HG03439 (cell line): ENCODE results near the gene SLC34A3.

ENCODE experiments used
- ATAC-seq: cut with Tn5 transposase; IDR thresholded peaks from one replicate; pipeline ENCODE4 v1.9.1; 2021; ENCODE audit warnings: mild to moderate bottlenecking, moderate library complexity; ENCODE audit not compliant: unreplicated experiment

The SLC34A3 gene

GRCh38 chr9:137217276-137218211, 13.2 kb upstream of the SLC34A3 start:
- no peak for ATAC-seq

GRCh38 chr9:137218212-137218753, 12.4 kb upstream of the SLC34A3 start:
- no peak for ATAC-seq

DNA sequence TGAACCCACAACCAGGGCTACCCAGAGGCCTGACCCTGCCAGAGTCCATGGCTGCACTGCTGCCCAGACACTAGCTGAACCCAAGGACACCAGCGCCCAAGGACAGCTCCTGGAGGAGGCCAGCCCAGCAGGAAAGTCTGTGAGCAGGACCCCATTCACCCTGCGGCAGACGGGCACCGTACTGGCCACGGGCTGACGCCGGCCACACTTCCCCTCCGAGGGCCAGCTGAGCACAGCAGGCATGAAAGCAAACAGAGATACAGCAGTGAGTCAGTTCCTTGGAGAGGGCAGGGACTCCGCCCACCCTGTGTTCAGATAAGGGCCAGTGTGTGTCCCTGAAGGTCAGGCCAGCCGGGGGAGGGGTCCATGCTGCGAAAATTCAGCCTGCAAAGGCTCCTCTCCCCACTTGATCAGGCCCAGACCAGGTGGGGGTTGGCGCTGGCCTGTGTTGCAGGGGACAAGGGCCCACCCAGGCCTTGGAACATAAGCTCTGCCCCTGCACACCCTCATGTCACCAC, 11.9 kb upstream of the SLC34A3 start:
- no peak for ATAC-seq

DNA sequence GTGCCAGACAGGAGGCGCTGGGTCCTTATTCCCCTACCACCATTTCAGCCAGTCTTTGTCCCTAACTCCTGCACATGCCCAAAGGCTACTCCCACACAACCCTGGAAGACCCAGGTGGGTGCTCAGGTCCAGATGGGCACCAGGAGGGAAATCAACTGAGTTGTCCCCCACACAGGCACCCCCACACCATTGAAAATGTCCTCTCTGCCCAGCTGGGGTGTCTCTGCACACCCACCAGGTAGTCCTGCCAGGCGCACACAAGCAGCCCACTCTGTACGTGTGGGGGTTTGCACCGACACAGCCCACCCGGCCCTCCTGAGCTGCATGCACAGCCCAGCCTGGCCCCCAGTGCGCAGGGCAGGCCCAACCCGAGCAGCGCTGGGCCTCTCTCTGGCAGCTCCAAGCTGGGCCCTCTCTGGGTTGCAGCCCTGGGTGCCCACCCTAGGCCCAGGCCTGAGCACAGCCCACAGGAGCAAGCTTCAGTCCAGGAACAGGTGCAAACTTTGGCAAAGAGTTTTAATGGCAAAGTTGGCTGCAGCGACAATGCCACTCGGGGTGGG, 10.9 kb upstream of the SLC34A3 start:
- ATAC-seq = no peak

DNA sequence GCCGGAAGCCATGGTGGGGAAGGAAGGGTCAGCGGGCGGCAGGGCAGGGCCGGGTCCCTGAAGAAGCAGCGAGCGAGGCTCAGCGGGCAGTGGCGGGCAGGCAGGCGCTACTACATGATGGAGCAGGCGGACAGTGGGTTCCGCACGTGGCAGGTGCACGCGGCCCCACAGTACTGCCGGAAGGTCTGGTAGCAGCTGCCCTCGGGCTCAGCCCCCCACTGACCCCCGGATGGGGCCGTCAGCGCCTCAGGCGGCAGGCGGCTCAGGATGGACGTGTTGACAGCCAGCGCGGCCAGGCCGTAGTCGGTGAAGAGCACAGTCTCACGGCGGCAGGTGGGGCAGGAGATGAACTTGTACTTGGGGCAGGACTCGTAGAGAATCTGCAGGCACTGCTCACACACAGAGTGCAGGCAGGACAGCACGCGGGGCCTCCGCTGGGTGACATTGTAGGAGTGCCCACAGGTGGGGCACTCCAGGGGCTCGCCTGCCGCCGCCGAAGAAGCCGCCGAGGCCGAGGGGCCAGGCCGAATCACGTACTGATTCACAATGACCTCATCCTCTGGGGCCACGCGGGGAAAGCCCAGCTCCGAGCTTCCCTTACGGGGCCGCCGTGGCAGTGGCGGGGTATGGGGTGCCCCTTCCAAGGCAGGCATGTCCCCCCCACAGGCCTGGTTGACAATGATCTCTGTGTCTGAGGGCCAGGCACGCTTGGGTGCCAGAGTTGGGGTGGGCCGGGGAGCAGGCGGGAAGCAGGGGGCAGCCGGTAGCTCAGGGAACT, 10.2 kb upstream of the SLC34A3 start:
- no peak for ATAC-seq

DNA sequence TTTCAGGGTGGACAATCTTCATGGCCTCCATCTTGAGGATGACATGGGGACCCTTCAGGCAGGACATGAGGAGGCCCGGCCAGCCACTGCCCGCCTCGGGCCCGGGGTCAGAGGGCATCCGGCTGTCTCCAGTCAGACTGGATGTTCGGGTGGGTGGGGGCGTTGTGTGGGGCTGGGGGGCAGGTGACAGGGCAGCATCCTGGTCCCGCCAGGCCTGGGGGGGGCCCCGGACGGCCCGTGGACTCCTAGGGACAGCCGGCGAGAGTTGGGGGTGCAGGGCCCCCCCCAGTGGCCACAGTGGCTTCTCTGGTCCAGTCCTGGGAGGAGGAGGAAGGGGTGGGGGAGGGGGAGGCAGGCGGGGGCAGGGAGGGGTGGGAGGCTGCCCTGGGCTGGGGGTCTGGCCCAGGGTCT, 9.6 kb upstream of the SLC34A3 start:
- ATAC-seq = no peak

DNA sequence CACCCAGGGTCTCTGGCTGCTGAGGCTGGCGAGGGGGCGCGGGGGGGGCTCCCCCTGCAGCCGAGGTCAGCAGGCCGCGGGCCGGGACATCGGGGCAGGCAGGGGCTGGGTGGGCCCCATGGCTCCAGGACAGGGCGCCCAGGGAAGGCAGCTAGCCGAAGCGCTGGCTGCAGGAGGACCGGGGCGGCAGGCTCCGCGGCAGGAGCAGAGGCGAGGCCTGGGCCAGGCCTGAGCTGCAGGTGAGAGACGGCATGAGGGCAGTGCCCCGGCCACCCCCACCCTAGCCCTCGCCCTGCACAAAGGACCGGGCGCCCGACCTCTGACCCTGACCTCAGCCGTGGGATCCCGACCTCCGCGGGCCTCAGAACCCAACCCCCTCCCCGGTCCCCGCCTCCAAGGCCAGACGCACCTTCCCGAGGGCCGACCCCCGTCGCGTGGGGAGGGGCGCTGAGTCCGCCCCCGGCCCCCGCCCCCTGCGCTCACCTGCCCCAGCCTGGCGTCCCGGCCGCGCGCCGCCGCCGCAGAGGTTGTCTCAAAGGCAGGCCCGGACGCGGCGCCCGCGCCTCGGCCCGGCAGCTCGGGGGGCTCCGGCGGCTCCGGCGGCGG, 9.1 kb upstream of the SLC34A3 start:
- no peak for ATAC-seq

DNA sequence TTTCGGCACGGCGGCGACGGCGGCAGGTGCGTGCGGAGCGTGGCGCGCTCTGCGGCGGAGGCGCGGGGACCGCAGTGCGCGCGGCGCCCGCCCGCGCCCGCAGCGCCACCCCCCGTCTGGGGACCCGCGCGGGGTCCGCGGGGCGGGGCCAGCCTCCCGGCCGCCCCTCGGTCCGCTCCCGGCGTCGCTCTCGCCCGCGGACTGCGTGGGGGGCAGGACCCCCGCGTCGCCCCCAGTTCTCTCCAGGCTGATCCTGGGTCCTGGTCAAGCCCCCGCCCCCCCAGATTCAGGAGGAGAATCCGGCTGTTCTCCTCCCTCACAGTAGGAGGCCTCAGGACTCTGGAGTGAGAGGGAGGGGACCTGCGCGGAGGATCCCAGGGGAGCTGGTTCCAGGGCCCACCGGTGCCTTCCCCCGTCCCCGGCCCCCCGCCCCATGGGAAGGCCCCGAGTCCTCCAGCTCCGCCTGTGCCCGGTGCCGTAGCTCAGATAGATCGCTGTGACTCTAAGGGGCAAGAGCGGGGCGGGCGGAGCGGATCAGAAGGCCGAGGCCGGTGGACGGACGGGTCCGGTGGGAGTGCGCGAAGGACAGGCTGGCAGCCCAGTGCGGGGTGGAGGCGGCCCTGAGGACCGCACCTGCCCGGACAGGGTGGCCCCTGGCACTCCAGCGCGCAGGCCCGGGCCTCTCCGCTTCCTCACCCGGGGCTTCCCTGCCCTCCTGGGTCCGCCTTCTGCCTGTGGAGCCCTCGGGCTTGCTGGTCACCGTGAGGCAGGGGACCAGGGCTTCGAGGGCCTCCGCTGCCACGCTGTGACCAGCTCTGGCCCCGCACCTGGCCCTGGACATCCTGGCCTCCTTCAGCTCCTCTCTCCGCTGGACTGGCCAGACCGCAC, 8.3 kb upstream of the SLC34A3 start, which contains the start of gene RNF208:
Gene RNF208 (minus strand): TSS at position 51 of the 888 bp plus-strand sequence. CDS start 1,028 bp downstream, outside the sequence.
- peak; percentile 11 for ATAC-seq

GRCh38 chr9:137223078-137223970, 7.4 kb upstream of the SLC34A3 start:
- peak; percentile 76 for ATAC-seq

DNA sequence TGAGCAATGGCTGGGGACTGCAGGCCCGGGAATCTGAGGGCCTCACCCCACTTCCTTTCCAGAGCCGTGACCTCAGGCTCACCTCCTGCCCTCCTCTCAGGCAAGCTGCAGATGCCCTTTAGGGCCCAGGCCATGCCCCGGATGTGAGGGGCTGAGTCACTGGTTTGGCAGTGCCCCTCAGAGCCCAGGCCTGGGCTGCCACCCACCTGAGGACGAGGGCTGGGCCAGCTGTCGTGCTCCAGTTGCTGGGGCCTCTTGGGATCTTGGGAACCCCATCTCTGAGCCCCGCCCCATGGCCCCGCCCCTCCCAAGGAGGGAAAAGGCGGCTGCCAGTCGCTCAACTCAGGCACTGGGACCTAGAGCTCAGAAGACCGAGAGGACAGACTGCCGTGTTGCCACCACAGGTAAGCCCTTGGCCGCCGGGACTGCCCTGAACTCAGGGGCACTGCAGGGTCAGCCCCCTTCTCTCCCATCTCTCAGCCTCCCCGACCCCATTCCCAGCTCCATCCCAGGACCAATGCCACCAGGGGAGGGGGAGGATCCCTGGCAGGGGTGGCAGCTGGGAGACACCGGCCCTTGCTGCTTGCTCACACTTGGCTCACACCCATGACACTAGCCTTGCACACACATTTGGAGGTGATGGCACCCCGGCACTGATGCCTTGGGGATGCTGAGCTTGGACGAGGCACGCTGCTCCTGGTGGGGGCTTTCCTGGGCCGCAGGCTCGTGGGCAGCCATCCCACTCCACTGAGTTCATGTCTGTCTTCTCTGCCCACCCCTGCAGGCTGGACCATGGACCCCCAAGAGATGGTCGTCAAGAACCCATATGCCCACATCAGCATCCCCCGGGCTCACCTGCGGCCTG, 5.6 kb upstream of the SLC34A3 start, which contains the start of gene CYSRT1:
Gene CYSRT1 (plus strand): TSS at position 345 of the 865 bp plus-strand sequence. CDS start 448 bp downstream, at position 793.
- no peak for ATAC-seq

- ATAC-seq = no peak
Measured at GRCh38 chr9:137225699-137226331, 4.9 kb upstream of the SLC34A3 start.

GRCh38 chr9:137226338-137227053, 4.2 kb upstream of the SLC34A3 start:
- ATAC-seq = no peak

GRCh38 chr9:137227054-137227852, 3.4 kb upstream of the SLC34A3 start, which contains the start of gene RNF224:
RNF224 (plus strand) TSS chr9:137227502; CDS start chr9:137228336, 834 bp downstream.
- no peak for ATAC-seq

DNA sequence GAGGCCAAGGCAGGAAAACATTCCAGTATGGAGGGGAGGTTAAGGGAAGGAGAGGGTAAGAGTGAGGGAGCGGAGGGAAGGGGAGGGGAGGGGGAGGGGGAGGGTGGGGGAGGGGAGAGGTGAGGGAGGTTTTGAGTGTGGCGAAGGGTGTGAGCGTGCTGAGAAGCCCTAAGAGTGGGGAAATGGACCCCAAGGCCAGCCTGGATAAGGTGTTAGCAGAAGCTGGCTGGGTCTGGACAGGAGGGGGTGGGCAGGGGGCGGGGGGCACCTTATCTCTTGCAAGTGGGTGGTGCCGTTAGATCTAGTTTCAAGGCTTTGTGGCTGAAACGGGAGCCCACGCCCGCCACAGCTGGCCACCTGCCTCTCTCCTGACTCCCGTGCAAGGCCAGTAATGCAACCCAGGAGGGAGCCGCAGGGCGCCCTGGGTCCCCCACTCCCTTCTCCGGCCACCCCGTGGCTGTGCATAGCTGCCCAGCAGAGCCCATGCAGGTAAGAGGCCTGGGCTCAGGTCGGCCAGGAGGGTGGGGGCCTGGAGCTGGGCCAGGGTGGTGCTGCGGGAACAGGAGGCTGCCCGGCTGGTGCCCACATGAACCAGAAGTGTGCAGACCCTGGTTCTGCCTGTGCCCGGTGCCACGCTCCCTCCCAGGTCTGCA, 2.7 kb upstream of the SLC34A3 start:
- ATAC-seq = no peak

DNA sequence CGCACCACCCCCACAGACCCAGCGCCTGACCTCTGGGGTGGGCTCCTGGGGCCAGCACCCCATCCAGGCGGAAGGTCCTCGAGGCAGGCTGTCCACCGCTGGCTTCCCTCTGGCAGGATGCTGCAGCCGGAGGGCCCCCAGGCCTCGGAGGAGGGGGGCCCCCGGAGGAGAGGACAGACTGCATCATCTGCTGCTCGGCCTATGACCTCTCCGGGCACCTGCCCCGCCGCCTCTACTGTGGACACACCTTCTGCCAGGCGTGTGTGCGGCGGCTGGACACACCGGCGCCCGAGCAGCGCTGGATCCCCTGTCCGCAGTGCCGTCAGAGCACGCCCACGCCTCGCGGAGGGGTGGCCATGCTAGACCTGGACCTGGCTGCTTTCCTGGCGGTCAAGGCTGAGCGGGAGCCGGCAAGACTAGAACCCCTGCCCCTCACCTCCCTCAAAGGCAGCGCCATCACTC, 2.2 kb upstream of the SLC34A3 start:
- ATAC-seq = no peak
